Measurements from ENCODE around the gene TRPV6.

- TF ChIP-seq, protein P1, sequence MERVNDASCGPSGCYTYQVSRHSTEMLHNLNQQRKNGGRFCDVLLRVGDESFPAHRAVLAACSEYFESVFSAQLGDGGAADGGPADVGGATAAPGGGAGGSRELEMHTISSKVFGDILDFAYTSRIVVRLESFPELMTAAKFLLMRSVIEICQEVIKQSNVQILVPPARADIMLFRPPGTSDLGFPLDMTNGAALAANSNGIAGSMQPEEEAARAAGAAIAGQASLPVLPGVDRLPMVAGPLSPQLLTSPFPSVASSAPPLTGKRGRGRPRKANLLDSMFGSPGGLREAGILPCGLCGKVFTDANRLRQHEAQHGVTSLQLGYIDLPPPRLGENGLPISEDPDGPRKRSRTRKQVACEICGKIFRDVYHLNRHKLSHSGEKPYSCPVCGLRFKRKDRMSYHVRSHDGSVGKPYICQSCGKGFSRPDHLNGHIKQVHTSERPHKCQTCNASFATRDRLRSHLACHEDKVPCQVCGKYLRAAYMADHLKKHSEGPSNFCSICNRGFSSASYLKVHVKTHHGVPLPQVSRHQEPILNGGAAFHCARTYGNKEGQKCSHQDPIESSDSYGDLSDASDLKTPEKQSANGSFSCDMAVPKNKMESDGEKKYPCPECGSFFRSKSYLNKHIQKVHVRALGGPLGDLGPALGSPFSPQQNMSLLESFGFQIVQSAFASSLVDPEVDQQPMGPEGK (CRISPR knock-in tag; IDR thresholded peaks at IDR 0.05; ENCODE audit: borderline replicate concordance) = no peak
- no peak for TF ChIP-seq ZNF70 (CRISPR knock-in tag; IDR thresholded peaks at IDR 0.05)
- TF ChIP-seq, protein P2, sequence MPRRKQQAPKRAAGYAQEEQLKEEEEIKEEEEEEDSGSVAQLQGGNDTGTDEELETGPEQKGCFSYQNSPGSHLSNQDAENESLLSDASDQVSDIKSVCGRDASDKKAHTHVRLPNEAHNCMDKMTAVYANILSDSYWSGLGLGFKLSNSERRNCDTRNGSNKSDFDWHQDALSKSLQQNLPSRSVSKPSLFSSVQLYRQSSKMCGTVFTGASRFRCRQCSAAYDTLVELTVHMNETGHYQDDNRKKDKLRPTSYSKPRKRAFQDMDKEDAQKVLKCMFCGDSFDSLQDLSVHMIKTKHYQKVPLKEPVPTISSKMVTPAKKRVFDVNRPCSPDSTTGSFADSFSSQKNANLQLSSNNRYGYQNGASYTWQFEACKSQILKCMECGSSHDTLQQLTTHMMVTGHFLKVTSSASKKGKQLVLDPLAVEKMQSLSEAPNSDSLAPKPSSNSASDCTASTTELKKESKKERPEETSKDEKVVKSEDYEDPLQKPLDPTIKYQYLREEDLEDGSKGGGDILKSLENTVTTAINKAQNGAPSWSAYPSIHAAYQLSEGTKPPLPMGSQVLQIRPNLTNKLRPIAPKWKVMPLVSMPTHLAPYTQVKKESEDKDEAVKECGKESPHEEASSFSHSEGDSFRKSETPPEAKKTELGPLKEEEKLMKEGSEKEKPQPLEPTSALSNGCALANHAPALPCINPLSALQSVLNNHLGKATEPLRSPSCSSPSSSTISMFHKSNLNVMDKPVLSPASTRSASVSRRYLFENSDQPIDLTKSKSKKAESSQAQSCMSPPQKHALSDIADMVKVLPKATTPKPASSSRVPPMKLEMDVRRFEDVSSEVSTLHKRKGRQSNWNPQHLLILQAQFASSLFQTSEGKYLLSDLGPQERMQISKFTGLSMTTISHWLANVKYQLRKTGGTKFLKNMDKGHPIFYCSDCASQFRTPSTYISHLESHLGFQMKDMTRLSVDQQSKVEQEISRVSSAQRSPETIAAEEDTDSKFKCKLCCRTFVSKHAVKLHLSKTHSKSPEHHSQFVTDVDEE (CRISPR knock-in tag; IDR thresholded peaks at IDR 0.05) = no peak
- no peak for TF ChIP-seq ISL1 (CRISPR knock-in tag; IDR thresholded peaks at IDR 0.05)
Measured at GRCh38 chr7:142882338-142882678, 3.2 kb downstream of the TRPV6 start.

Data from SK-N-SH treated with all-trans-retinoic acid at 6 μM for 48 hours (cell line).